Uterus (tissue), 2 donors: ENCODE measurements around the gene CLASP2.

Source experiments
- CTCF ChIP-seq, 4 experiments: fragments of 200-600 bp in 2 of 4; fragments of 450-650 bp in 2 of 4; sonication (generic) in 2 of 4; IDR thresholded peaks; one replicate each; pipeline ENCODE4 v1.5.1; 2016 to 2019; ENCODE audit warnings: antibody characterized with exemption in 4 of 4, mild to moderate bottlenecking in 2 of 4, moderate library complexity in 1 of 4
- POLR2A ChIP-seq, 2 donors: fragments of 450-650 bp; IDR thresholded peaks; one replicate each; pipeline ENCODE4 v1.6.1; 2016; ENCODE audit warnings: antibody characterized with exemption in 2 of 2, mild to moderate bottlenecking in 1 of 2, moderate library complexity in 1 of 2

- TF ChIP-seq CTCF (IDR thresholded peaks at IDR 0.05) (no peak), POLR2A (IDR thresholded peaks at IDR 0.05) (no peak)
These were observed 131.7 kb downstream of the CLASP2 start for GRCh38 chr3:33586402-33586801.
